GM19463 (cell line): ENCODE results near the gene KCNQ1.
A peak's percentile ranks its signal among the peaks of the same experiment; 100 is the strongest.

Experiments
- ATAC-seq: cut with Tn5 transposase; IDR thresholded peaks from one replicate; pipeline ENCODE4 v1.9.1; 2021; ENCODE audit warnings: mild to moderate bottlenecking, moderate library complexity; ENCODE audit not compliant: unreplicated experiment

Gene KCNQ1

DNA sequence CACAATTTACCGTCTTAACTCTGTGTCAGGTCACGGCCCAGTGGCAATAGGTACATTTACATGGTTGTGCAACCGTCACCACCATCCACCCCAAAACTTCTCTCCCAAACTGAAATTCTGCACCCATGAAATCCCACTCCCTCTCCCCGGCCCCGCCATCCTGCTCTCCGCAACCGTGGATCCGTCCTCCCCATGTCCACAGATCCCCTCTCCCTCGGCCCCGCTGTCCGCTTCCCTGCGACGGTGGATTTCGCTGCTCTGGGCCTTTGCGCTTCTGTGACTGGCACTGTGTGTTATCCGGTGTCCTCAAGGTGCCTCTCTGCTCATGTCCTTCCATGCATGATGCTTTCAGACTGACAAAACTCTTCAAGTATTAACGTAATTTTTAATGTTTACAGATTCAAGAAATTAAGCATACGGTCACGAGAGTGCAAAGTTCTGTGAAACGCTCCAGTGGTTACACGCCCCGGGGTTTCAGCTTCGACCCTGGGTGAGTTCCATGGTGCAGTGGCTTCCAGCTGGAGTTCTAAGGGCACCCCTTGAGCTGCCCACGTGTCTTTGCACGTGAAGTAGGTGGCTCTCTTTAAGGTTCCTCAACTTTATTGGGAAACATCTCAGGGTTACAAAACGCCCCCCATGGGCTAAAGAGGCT is 76.4 kb downstream of the KCNQ1 start:
- ATAC-seq, result no peak

- no peak for ATAC-seq
Observed at GRCh38 chr11:2521733-2522630, 77.2 kb downstream of the KCNQ1 start.

DNA sequence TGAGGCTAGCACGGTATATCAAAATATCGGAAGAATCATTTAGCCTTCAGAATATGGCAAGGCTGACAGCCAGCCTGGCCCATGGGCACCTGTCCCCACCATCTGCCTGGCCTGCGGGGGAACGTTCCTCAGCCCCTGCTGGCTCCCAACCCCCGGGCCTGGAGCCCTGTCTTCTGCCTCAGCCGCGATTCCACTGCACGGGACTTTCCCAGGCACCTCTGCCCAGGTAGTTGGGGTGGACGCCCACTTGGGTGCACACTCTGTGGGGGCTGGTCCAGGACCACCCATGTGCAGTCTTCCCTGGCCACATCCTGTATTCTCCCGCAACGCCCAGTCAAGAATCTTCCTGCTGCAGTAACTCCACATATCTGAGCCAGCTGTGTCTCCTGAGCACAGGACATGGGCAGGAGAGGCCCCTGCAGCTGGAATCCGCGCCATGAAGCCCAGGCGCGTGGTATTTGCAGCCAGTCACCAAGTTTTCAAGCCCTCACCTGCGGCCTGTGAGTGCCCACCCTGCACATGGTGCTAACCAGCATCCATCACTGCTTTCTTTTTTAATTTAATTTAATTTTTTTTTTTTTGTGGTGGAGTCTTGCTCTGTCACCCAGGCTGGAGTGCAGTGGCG is 77.9 kb downstream of the KCNQ1 start:
- no peak for ATAC-seq

DNA sequence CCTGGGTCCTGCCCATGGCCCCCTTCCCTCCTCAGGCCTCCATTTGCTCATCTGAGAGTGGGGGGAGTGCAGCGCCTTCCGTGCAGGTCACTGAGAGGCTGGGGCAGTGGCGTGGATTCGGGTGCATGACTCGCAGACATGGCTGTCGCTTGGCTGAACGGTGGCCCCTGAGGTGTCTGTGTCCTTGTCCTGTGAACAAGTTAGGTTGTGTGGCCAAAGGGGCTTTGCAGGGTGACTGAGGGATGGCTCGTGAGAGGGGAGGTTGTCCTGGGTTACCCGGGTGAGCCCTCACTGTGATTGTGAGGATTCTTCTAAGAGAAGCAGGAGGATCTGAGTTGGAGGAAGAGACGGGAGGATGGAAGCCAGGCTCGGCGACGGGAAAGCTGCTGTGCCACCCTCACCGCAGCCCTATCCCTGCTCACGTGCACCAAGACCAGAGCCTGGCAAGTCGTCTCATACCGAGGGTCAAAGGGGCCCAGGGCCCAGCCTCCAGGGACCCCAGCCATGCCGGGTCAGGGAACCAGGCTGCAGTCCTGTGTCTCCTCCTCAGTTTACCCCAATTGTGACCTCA is 79.1 kb downstream of the KCNQ1 start:
- ATAC-seq, result no peak

DNA sequence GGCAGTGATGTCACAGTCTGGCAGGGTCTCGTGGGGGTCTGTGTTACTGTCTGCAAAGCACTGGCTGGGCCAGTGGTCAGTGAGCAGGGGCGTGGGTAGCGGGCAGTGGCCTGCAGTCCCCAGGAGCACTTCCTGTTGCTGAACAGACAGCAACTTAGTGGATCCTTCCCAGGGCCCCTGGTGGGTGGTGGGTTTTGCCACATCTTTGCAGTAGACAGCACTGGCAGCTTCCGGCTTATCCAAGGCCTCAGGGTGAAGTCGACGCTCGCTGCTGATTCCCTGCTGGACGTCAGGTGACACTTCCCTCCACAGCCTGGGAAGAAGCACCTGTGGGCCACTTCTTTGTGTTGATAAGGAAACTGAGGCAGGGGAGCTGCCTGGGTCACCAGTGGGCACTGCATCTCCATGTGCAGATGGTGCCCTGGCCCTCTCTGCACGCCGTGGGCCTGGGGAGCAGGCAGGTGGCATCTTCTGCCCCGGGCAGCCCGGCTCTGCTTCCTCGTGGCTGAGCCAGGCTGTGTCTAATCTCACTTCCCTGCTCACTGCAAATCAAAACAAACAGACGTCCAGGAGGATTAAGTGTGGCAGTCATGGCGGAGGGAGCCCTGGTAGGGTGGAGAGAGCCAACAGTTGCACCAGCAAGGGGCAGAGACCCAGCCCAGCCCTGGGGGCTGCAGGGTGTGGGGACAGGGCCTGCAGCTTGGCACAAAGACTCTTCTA is 79.8 kb downstream of the KCNQ1 start:
- ATAC-seq, result no peak

- ATAC-seq, result no peak
Observed at GRCh38 chr11:2525166-2525861, 80.5 kb downstream of the KCNQ1 start.

GRCh38 chr11:2525941-2526807 is 81.4 kb downstream of the KCNQ1 start:
- ATAC-seq, result no peak

DNA sequence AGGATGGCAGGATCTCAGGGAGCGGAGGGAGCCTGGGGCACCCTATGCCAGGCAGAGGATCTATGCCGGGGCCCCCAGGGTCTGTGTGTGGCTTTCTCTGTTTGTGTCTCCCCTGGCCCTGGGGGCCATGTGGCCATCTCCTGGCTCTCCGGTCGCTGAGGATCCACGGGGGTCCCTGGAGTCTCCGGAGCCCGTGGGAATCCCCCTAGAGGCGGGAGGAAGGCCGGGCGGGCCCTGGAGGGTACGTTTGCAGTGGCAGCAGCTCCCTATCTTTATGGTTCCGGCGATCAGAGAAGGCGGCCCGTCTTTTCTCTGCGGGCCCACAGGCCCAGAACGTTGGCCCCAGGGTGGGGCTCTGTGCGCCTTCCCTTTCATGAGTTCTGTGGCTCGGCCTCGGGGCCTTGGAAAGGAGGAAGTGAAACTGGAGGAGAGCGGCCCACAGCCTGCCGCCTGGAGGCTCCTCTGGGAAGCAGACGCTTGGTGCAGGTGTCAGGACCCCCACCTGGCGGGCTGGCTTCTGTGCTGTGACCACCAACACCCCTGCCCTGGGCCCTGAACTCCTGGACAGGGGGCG is 82.1 kb downstream of the KCNQ1 start:
- ATAC-seq, result peak; percentile 76

GRCh38 chr11:2527621-2528291 is 82.9 kb downstream of the KCNQ1 start:
- ATAC-seq, result no peak

- no peak for ATAC-seq
Observed at GRCh38 chr11:2528301-2529050, 83.7 kb downstream of the KCNQ1 start.

DNA sequence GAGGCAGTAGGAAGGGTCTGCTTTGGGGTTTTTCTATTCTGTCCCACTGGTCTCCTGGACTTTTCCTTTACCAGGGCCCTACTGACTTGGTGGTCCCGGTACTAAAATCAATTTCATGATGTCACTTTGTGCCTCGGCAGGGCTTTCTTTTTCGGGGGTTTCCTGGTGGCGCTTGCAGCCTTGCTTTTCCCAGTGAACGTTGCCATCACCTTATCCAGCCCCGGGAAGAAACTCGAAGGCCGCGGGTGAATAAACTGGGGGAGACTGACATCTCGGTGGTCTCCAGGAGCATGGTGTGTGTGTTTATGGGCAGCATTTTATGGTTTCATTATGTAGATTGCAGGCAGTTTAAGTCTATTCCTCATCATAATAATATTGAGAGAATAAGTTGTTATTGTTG is 84.4 kb downstream of the KCNQ1 start:
- ATAC-seq, result no peak

- no peak for ATAC-seq
Observed at GRCh38 chr11:2529636-2530035, 84.8 kb downstream of the KCNQ1 start.

GRCh38 chr11:2530131-2530854 is 85.5 kb downstream of the KCNQ1 start:
- no peak for ATAC-seq

DNA sequence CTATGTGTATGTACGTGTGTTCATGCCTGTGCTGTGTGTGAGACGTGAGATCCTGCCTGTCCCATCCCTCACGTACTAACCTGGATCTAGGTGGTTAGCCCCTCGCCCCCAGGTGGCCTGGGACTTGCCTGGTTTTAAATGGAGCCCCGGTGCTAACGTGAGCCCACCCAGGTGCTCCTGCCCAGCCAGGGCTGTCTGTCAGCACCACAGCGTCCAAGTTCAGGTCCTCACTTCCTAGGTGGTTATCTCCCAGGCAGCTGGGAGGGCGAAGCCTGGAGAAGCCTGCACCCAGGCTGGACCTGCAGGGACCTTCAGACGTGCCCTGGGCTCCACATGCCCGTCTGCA is 86.0 kb downstream of the KCNQ1 start:
- ATAC-seq, result no peak

GRCh38 chr11:2531277-2531986 is 86.6 kb downstream of the KCNQ1 start:
- ATAC-seq, result no peak

DNA sequence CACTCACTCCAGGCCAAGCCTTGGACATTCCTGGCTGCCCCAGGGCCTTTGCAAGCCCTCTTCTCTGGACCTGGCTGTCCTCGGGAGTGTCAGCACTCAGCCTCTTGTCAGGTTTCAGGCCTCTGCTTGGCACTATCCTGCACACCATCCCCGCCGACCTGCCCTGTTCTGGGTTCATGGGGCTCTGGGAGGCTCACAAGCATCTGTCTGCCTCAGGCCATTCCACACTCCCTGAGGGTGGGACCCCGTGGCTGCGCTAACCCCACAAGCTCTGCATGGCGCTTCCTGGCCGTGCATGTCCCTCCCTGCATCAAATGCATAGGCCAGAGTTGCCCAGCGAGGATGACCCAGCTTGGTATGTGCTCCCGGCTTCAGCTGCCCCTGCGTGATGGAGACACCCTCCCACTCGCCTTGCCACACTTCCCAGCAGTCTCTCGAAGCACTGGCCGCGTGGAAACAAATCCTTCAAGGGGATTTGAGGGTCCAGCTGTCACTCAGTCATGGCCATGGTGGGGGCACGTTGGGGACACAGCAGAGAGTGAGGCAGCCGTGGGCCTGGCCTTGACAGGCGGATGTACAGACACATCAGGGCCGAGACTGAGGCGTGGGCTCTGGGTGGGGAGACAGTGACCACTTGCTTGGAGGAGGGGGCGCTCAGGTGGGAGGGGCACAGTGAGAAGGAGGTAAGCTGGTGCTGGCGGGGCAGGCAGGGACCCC is 87.3 kb downstream of the KCNQ1 start:
- no peak for ATAC-seq
